ENCODE results near the gene PPP1CA.
A peak's percentile ranks its signal among the peaks of the same experiment; 100 is the strongest.

Gene PPP1CA

GRCh38 chr11:67435031-67435726 lies 33.5 kb upstream of the PPP1CA start:
- H3K79me2 ChIP-seq (ENCODE audit: insufficient read depth, low read length), result peaks cover 94% of the 10 kb centered on the region
- no peak for DNase-seq
- H3K27ac ChIP-seq (ENCODE audit: low read length), result peak overlapping the region; percentile 100
- no peaks in the 10 kb centered on the region for H3K27me3 ChIP-seq (ENCODE audit: insufficient read depth, low read length, poor library complexity)
- peaks cover 87% of the 10 kb centered on the region for H3K36me3 ChIP-seq (ENCODE audit: insufficient read depth, low read length)
- peak overlapping the region; percentile 99 for H3K4me2 ChIP-seq (ENCODE audit: insufficient read depth, low read length)
- peak overlapping the region in 1 of 2 experiments; percentile 85; a peak in 2 of 4 replicates for H3K4me3 ChIP-seq (ENCODE audit: low read depth in 1 of 2, low read length in 2 of 2)
- peak overlapping the region; percentile 99 for H3K9ac ChIP-seq (ENCODE audit: low read depth, low read length)
- TF ChIP-seq, protein P1, sequence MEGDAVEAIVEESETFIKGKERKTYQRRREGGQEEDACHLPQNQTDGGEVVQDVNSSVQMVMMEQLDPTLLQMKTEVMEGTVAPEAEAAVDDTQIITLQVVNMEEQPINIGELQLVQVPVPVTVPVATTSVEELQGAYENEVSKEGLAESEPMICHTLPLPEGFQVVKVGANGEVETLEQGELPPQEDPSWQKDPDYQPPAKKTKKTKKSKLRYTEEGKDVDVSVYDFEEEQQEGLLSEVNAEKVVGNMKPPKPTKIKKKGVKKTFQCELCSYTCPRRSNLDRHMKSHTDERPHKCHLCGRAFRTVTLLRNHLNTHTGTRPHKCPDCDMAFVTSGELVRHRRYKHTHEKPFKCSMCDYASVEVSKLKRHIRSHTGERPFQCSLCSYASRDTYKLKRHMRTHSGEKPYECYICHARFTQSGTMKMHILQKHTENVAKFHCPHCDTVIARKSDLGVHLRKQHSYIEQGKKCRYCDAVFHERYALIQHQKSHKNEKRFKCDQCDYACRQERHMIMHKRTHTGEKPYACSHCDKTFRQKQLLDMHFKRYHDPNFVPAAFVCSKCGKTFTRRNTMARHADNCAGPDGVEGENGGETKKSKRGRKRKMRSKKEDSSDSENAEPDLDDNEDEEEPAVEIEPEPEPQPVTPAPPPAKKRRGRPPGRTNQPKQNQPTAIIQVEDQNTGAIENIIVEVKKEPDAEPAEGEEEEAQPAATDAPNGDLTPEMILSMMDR (IDR thresholded peaks at IDR 0.05; ENCODE audit: borderline replicate concordance, extremely low read depth, low read length, poor library complexity, severe bottlenecking), result no peak
- no peak for TF ChIP-seq EZH2 (IDR thresholded peaks at IDR 0.05; ENCODE audit: borderline replicate concordance, low read depth, low read length, severe bottlenecking)
- H2AFZ ChIP-seq (ENCODE audit: low read depth, low read length), result no peak overlapping the region
- no peak for ATAC-seq (ENCODE audit: insufficient read depth, low read depth)
- no peaks in the 10 kb centered on the region for H3K9me3 ChIP-seq (ENCODE audit: insufficient read depth, low read length, severe bottlenecking)
- peaks cover 84% of the 10 kb centered on the region for H3K4me1 ChIP-seq (ENCODE audit: insufficient read depth, low read length)
- H4K20me1 ChIP-seq (ENCODE audit: insufficient read depth, low read length), result peaks cover 61% of the 10 kb centered on the region

GRCh38 chr11:67434395-67434881 lies 32.8 kb upstream of the PPP1CA start:
- peaks cover 61% of the 10 kb centered on the region for H4K20me1 ChIP-seq (ENCODE audit: insufficient read depth, low read length)
- H3K9ac ChIP-seq (ENCODE audit: low read depth, low read length), result no peak overlapping the region; the same call in 1 of the 2 replicates
- DNase-seq (no peak), ATAC-seq (ENCODE audit: insufficient read depth, low read depth) (no peak)
- H3K36me3 ChIP-seq (ENCODE audit: insufficient read depth, low read length), result peaks cover 87% of the 10 kb centered on the region
- H3K4me1 ChIP-seq (ENCODE audit: insufficient read depth, low read length), result peaks cover 85% of the 10 kb centered on the region
- H2AFZ ChIP-seq (ENCODE audit: low read depth, low read length), result no peak overlapping the region
- 0 out of 4 replicates have a peak overlapping the region, but pooled peaks of 1 of the 2 experiments have one; percentile 4 for H3K4me3 ChIP-seq (ENCODE audit: low read depth in 1 of 2, low read length in 2 of 2)
- H3K27me3 ChIP-seq (ENCODE audit: insufficient read depth, low read length, poor library complexity), result no peaks in the 10 kb centered on the region
- H3K27ac ChIP-seq (ENCODE audit: low read length), result peak overlapping the region; percentile 41; the same call in 1 of the 2 replicates
- H3K9me3 ChIP-seq (ENCODE audit: insufficient read depth, low read length, severe bottlenecking), result no peaks in the 10 kb centered on the region
- H3K4me2 ChIP-seq (ENCODE audit: insufficient read depth, low read length), result peak overlapping the region; percentile 99
- TF ChIP-seq, protein P1 (IDR thresholded peaks at IDR 0.05; ENCODE audit: borderline replicate concordance, extremely low read depth, low read length, poor library complexity, severe bottlenecking), result no peak
- no peak for TF ChIP-seq EZH2 (IDR thresholded peaks at IDR 0.05; ENCODE audit: borderline replicate concordance, low read depth, low read length, severe bottlenecking)
- H3K79me2 ChIP-seq (ENCODE audit: insufficient read depth, low read length), result peaks cover 95% of the 10 kb centered on the region

DNA sequence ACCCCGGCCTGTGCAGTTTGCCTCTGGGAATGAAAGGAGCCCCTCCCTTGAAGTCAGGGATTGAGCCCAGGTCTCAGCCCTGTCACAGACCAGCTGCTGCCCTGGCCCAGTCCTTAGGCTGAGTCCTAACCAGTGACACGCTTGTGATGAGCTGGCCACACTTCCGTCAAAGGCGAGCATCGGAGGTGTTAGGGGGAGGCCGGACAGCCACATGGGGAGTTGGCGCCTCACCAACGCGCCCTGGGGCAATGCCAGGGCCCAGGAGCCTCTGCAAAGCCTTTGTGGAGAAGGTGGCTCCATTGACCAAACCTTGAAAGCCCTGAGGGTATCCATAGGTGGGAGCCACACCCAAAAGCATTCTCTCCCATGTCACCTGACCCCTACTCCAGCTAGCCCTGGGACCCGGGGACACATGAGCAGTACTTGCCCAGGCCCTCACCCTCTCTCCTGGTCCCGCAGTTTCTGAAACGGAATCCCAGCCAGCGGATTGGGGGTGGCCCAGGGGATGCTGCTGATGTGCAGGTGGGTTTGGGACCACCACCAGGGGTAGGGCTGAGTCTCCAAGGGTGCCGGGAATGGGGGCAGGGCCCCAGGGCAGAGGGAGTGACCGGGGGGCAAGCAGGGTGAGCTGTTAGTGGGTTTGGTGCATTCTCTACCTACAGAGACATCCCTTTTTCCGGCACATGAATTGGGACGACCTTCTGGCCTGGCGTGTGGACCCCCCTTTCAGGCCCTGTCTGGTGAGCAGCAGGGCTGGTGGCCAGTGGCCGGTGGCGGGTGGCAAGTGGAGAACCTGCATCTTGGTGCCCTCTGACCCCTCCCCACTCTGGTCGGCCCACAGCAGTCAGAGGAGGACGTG lies 32.1 kb upstream of the PPP1CA start:
- peaks cover 95% of the 10 kb centered on the region for H3K79me2 ChIP-seq (ENCODE audit: insufficient read depth, low read length)
- ATAC-seq (ENCODE audit: insufficient read depth, low read depth) (no peak), DNase-seq (no peak)
- peak overlapping the region; percentile 99 for H3K4me2 ChIP-seq (ENCODE audit: insufficient read depth, low read length)
- H3K9ac ChIP-seq (ENCODE audit: low read depth, low read length), result no peak overlapping the region; the same call in 1 of the 2 replicates
- peak overlapping the region; percentile 41; the same call in 1 of the 2 replicates for H3K27ac ChIP-seq (ENCODE audit: low read length)
- H4K20me1 ChIP-seq (ENCODE audit: insufficient read depth, low read length), result peaks cover 61% of the 10 kb centered on the region
- H3K36me3 ChIP-seq (ENCODE audit: insufficient read depth, low read length), result peaks cover 83% of the 10 kb centered on the region
- H3K9me3 ChIP-seq (ENCODE audit: insufficient read depth, low read length, severe bottlenecking), result no peaks in the 10 kb centered on the region
- no peaks in the 10 kb centered on the region for H3K27me3 ChIP-seq (ENCODE audit: insufficient read depth, low read length, poor library complexity)
- H3K4me3 ChIP-seq (ENCODE audit: low read depth in 1 of 2, low read length in 2 of 2), result no peak overlapping the region
- TF ChIP-seq, protein P1 (IDR thresholded peaks at IDR 0.05; ENCODE audit: borderline replicate concordance, extremely low read depth, low read length, poor library complexity, severe bottlenecking), result no peak
- no peak for TF ChIP-seq EZH2 (IDR thresholded peaks at IDR 0.05; ENCODE audit: borderline replicate concordance, low read depth, low read length, severe bottlenecking)
- H2AFZ ChIP-seq (ENCODE audit: low read depth, low read length), result no peak overlapping the region
- peaks cover 85% of the 10 kb centered on the region for H3K4me1 ChIP-seq (ENCODE audit: insufficient read depth, low read length)
